Sigmoid colon (tissue), 7 donors: Measurements from ENCODE around the gene EPHX1. TPM values are rescaled to one million over a fixed set of nuclear protein-coding genes. Genes with fewer than 3 reads are reported as not detected.
"Not testable (repeated sequence)": the region's sequence is repeated elsewhere in the genome, so short reads cannot be mapped to it uniquely, and the experiment has no call there.

Experiments used
- DNase-seq: peaks from one replicate; pipeline ENCODE4 v3.0.0-alpha.2; 2019
- H3K27ac ChIP-seq, 4 donors: fragments of 200-600 bp; sonication (generic); one replicate each; pipeline ENCODE4 v1.5.1; 2016 to 2019; ENCODE audit warnings: mild to moderate bottlenecking in 1 of 4
- H3K27me3 ChIP-seq, 3 donors: fragments of 200-600 bp; sonication (generic); one replicate each; pipeline ENCODE4 v1.5.1; 2019; ENCODE audit warnings: mild to moderate bottlenecking in 1 of 3
- H3K36me3 ChIP-seq, 4 donors: fragments of 200-600 bp; sonication (generic); one replicate each; pipeline ENCODE4 v1.5.1; 2016 to 2019
- H3K4me1 ChIP-seq, 4 donors: fragments of 200-600 bp; sonication (generic); one replicate each; pipeline ENCODE4 v1.5.1; 2017 to 2019
- H3K4me3 ChIP-seq, 4 donors: fragments of 200-600 bp; sonication (generic); one replicate each; pipeline ENCODE4 v1.5.1; 2017 to 2019; ENCODE audit warnings: mild to moderate bottlenecking in 2 of 4, moderate library complexity in 1 of 4
- H3K9me3 ChIP-seq, 4 donors: fragments of 200-600 bp in 3 of 4; sonication (generic) in 3 of 4; one replicate each; pipeline versions ENCODE4 v1.5.1 to v1.6.1; 2013 to 2019
- EP300 ChIP-seq, 4 donors: sonication (generic); formaldehyde crosslinking; IDR thresholded peaks; one replicate each; pipeline ENCODE4 v1.6.1; 2017; ENCODE audit warnings: antibody characterized with exemption in 4 of 4
- POLR2A ChIP-seq, 2 donors: fragments of 450-650 bp; IDR thresholded peaks; one replicate each; pipeline ENCODE4 v1.6.1; 2016; ENCODE audit warnings: antibody characterized with exemption in 2 of 2, mild to moderate bottlenecking in 2 of 2, moderate library complexity in 2 of 2
- POLR2AphosphoS5 ChIP-seq, 4 donors: sonication (generic); formaldehyde crosslinking; IDR thresholded peaks; one replicate each; pipeline ENCODE4 v1.6.1; 2017; ENCODE audit warnings: antibody characterized with exemption in 4 of 4
- WGBS, 2 donors: extraction: QIAGEN DNeasy Blood & Tissue Kit; methylation state at CpG; one replicate each; pipeline ENCODE4 v1.1.7; 2013; 5-methylcytosine and 5-hydroxymethylcytosine counted together
- intact Hi-C: fragments of 100-400 bp; cut with DNase I; formaldehyde crosslinking; loops from one replicate; pipeline ENCODE4 v1.15.1; 2023
- polyA plus RNA-seq, 3 donors: library from polyadenylated mRNA; stranded (reverse); fragments of 200-250 nt; gene quantifications; one replicate each; pipeline ENCODE4 v1.2.3, GENCODE V29; 2013
- total RNA-seq, 4 donors: library from RNA; depleted of rRNA; stranded (reverse); fragments of >200 nt; gene quantifications; one replicate each; pipeline ENCODE4 v1.1.0, GENCODE V29; 2016
- TF ChIP-seq, protein P1 (sequence below), 4 experiments: fragments of 450-650 bp in 3 of 4; fragments of 200-600 bp in 1 of 4; IDR thresholded peaks; one replicate each; pipeline ENCODE4 v1.5.1; 2016 to 2019; ENCODE audit warnings: antibody characterized with exemption in 4 of 4, mild to moderate bottlenecking in 3 of 4, moderate library complexity in 2 of 4
- donor health status: healthy with polysubstance abuse.
- donor health status: Bipolar disorder and iron deficiency.
- donor health status: healthy.

The EPHX1 gene
- total and polyA plus RNA-seq, 7 donors = 6.9 to 78.9 (median 43.6) TPM

GRCh38 chr1:225780630-225781029 lies 29.3 kb upstream of the EPHX1 start:
- peaks cover 0 to 23% (median 9%) of the 10 kb centered on the region in 4 donors for H3K36me3 ChIP-seq
- no peaks in the 10 kb centered on the region for H3K9me3 ChIP-seq
- DNase-seq = no peak
- peak overlapping the region in 3 of 4 donors; percentile 92 to 95 (median 92) for H3K27ac ChIP-seq
- TF ChIP-seq POLR2A (IDR thresholded peaks at IDR 0.05) (no peak), POLR2AphosphoS5 (IDR thresholded peaks at IDR 0.05) (no peak), EP300 (IDR thresholded peaks at IDR 0.05) (no peak)
- TF ChIP-seq, protein P1, sequence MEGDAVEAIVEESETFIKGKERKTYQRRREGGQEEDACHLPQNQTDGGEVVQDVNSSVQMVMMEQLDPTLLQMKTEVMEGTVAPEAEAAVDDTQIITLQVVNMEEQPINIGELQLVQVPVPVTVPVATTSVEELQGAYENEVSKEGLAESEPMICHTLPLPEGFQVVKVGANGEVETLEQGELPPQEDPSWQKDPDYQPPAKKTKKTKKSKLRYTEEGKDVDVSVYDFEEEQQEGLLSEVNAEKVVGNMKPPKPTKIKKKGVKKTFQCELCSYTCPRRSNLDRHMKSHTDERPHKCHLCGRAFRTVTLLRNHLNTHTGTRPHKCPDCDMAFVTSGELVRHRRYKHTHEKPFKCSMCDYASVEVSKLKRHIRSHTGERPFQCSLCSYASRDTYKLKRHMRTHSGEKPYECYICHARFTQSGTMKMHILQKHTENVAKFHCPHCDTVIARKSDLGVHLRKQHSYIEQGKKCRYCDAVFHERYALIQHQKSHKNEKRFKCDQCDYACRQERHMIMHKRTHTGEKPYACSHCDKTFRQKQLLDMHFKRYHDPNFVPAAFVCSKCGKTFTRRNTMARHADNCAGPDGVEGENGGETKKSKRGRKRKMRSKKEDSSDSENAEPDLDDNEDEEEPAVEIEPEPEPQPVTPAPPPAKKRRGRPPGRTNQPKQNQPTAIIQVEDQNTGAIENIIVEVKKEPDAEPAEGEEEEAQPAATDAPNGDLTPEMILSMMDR (IDR thresholded peaks at IDR 0.05) = no peak
- H3K4me1 ChIP-seq = peaks cover 0 to 66% (median 59%) of the 10 kb centered on the region in 4 donors
- 94 to 96% methylated on average over 1 of the region's 1 CpG for WGBS, 2 donors
- intact Hi-C loops = no loop called here
- H3K27me3 ChIP-seq = no peaks in the 10 kb centered on the region
- H3K4me3 ChIP-seq = no peak overlapping the region

- H3K27ac ChIP-seq, H3K4me3 ChIP-seq, H3K9me3 ChIP-seq, DNase-seq, intact Hi-C loops, H3K4me1 ChIP-seq, H3K27me3 ChIP-seq: not testable (repeated sequence)
- WGBS, 2 donors = 86 to 87% methylated on average over 2 to 3 of the region's 3 CpGs
- peaks cover 0 to 81% (median 34%) of the 10 kb centered on the region in 4 donors for H3K36me3 ChIP-seq
These were observed 20.8 kb upstream of the EPHX1 start for GRCh38 chr1:225789142-225789541.

GRCh38 chr1:225794954-225795353 lies 15.0 kb upstream of the EPHX1 start:
- no peaks in the 10 kb centered on the region for H3K4me1 ChIP-seq
- DNase-seq = no peak
- TF ChIP-seq EP300 (IDR thresholded peaks at IDR 0.05) = no peak
- TF ChIP-seq, protein P1 (IDR thresholded peaks at IDR 0.05) = no peak
- no peak for TF ChIP-seq POLR2A (IDR thresholded peaks at IDR 0.05)
- TF ChIP-seq POLR2AphosphoS5 (IDR thresholded peaks at IDR 0.05) = no peak
- H3K36me3 ChIP-seq = peaks cover 0 to 24% (median 2%) of the 10 kb centered on the region in 4 donors
- H3K9me3 ChIP-seq = no peaks in the 10 kb centered on the region
- no peak overlapping the region for H3K4me3 ChIP-seq
- 96 to 99% methylated on average over 4 of the region's 4 CpGs for WGBS, 2 donors
- no peaks in the 10 kb centered on the region for H3K27me3 ChIP-seq
- intact Hi-C loops = no loop called here
- no peak overlapping the region for H3K27ac ChIP-seq

- H3K27ac ChIP-seq, H3K9me3 ChIP-seq, H3K4me1 ChIP-seq, H3K27me3 ChIP-seq, intact Hi-C loops, H3K4me3 ChIP-seq, DNase-seq: not testable (repeated sequence)
- peaks cover 0 to 13% (median 0%) of the 10 kb centered on the region in 4 donors for H3K36me3 ChIP-seq
- 97 to 98% methylated on average over 18 of the region's 18 CpGs for WGBS, 2 donors
These were observed 13.8 kb upstream of the EPHX1 start for GRCh38 chr1:225796097-225796496.

- H3K27ac ChIP-seq, H3K4me1 ChIP-seq, intact Hi-C loops, H3K27me3 ChIP-seq, H3K9me3 ChIP-seq, H3K36me3 ChIP-seq, H3K4me3 ChIP-seq, DNase-seq: not testable (repeated sequence)
- 93% methylated on average over 7 of the region's 7 CpGs for WGBS, 2 donors
These were observed 8.8 kb upstream of the EPHX1 start for GRCh38 chr1:225801146-225801545.

GRCh38 chr1:225806249-225806648 lies 3.7 kb upstream of the EPHX1 start:
- Histone ChIP-seq H3K36me3 (no peaks in the 10 kb centered on the region), H3K4me1 (peaks cover 0 to 9% (median 7%) of the 10 kb centered on the region in 4 donors), H3K9me3 (no peaks in the 10 kb centered on the region), H3K27me3 (no peaks in the 10 kb centered on the region), H3K4me3 (no peak overlapping the region), H3K27ac (no peak overlapping the region)
- TF ChIP-seq EP300 (IDR thresholded peaks at IDR 0.05) (no peak), POLR2A (IDR thresholded peaks at IDR 0.05) (no peak), POLR2AphosphoS5 (IDR thresholded peaks at IDR 0.05) (no peak)
- TF ChIP-seq, protein P1 (IDR thresholded peaks at IDR 0.05) = no peak
- intact Hi-C loops = no loop called here
- no peak for DNase-seq
- 97 to 98% methylated on average over 1 of the region's 1 CpG for WGBS, 2 donors

GRCh38 chr1:225806736-225807135 lies 3.2 kb upstream of the EPHX1 start:
- 95 to 98% methylated on average over 3 of the region's 3 CpGs for WGBS, 2 donors
- intact Hi-C loops, H3K27me3 ChIP-seq, H3K36me3 ChIP-seq, H3K4me3 ChIP-seq, DNase-seq, H3K9me3 ChIP-seq, H3K27ac ChIP-seq: not testable (repeated sequence)
- H3K4me1 ChIP-seq = peaks cover 0 to 14% (median 12%) of the 10 kb centered on the region in 4 donors
